HEK293T (cell line): ENCODE results near the gene ERRFI1.

Experiments used
- CTCF ChIA-PET: fragments of 350-600 bp; formaldehyde crosslinking; extraction: SDS; loops from one replicate; lab custom pipeline; 2021; ENCODE audit warnings: antibody characterized with exemption, inconsistent platforms; lab: Yijun Ruan, JAX
- POLR2A ChIA-PET: fragments of 350-600 bp; formaldehyde crosslinking; extraction: SDS; loops from one replicate; lab custom pipeline; 2020; ENCODE audit warnings: antibody characterized with exemption, inconsistent platforms; lab: Yijun Ruan, JAX
- DNase-seq: peaks from one replicate; pipeline ENCODE4 v3.0.0; 2012; ENCODE audit warnings: mixed read lengths; ENCODE audit errors: extremely low spot score
- ARNT ChIP-seq: fragments of 450-650 bp; IDR thresholded peaks from 2 replicates; pipeline ENCODE4 v1.6.1; 2017; ENCODE audit warnings: mild to moderate bottlenecking
- BHLHE40 ChIP-seq: fragments of 450-650 bp; IDR thresholded peaks from 2 replicates; pipeline ENCODE4 v1.6.1; 2016; ENCODE audit warnings: mild to moderate bottlenecking, moderate library complexity, borderline replicate concordance
- CTBP1 ChIP-seq: fragments of 450-650 bp; IDR thresholded peaks from 2 replicates; pipeline ENCODE4 v1.6.1; 2016; ENCODE audit warnings: borderline replicate concordance
- ELF4 ChIP-seq: fragments of 450-650 bp; IDR thresholded peaks from 2 replicates; pipeline ENCODE4 v1.6.1; 2017; ENCODE audit warnings: antibody characterized with exemption
- FOXA1 ChIP-seq: fragments of 450-650 bp; IDR thresholded peaks from 2 replicates; pipeline ENCODE4 v1.6.1; 2016; ENCODE audit warnings: mild to moderate bottlenecking
- FOXK2 ChIP-seq: fragments of 450-650 bp; IDR thresholded peaks from 2 replicates; pipeline ENCODE4 v1.6.1; 2016; ENCODE audit warnings: mild to moderate bottlenecking
- FOXM1 ChIP-seq: fragments of 450-650 bp; IDR thresholded peaks from 2 replicates; pipeline ENCODE4 v1.6.1; 2017; ENCODE audit warnings: mild to moderate bottlenecking, borderline replicate concordance
- HDGF ChIP-seq: fragments of 450-650 bp; IDR thresholded peaks from 2 replicates; pipeline ENCODE4 v1.6.1; 2017; ENCODE audit warnings: antibody characterized with exemption, borderline replicate concordance
- L3MBTL2 ChIP-seq: fragments of 450-650 bp; conservative IDR thresholded peaks from 2 replicates; pipeline ENCODE4 v1.6.1; 2016; ENCODE audit warnings: mild to moderate bottlenecking
- LEF1 ChIP-seq: fragments of 450-650 bp; IDR thresholded peaks from 2 replicates; pipeline ENCODE4 v1.6.1; 2017; ENCODE audit warnings: mild to moderate bottlenecking, borderline replicate concordance
- NFRKB ChIP-seq: fragments of 450-650 bp; IDR thresholded peaks from 2 replicates; pipeline ENCODE4 v1.6.1; 2016; ENCODE audit warnings: mild to moderate bottlenecking, moderate library complexity
- SP1 ChIP-seq: fragments of 450-650 bp; IDR thresholded peaks from 2 replicates; pipeline ENCODE4 v1.6.1; 2017
- SUZ12 ChIP-seq: fragments of 450-650 bp; IDR thresholded peaks from 2 replicates; pipeline ENCODE4 v1.6.1; 2016; ENCODE audit warnings: mild to moderate bottlenecking
- TARDBP ChIP-seq: fragments of 450-650 bp; IDR thresholded peaks from 2 replicates; pipeline ENCODE4 v1.6.1; 2016
- ZNF384 ChIP-seq: fragments of 450-650 bp; IDR thresholded peaks from 2 replicates; pipeline ENCODE4 v1.6.1; 2016
- TF ChIP-seq, protein P1 (sequence below): fragments of 450-650 bp; IDR thresholded peaks from 2 replicates; pipeline ENCODE4 v1.6.1; 2016

ERRFI1 gene

DNA sequence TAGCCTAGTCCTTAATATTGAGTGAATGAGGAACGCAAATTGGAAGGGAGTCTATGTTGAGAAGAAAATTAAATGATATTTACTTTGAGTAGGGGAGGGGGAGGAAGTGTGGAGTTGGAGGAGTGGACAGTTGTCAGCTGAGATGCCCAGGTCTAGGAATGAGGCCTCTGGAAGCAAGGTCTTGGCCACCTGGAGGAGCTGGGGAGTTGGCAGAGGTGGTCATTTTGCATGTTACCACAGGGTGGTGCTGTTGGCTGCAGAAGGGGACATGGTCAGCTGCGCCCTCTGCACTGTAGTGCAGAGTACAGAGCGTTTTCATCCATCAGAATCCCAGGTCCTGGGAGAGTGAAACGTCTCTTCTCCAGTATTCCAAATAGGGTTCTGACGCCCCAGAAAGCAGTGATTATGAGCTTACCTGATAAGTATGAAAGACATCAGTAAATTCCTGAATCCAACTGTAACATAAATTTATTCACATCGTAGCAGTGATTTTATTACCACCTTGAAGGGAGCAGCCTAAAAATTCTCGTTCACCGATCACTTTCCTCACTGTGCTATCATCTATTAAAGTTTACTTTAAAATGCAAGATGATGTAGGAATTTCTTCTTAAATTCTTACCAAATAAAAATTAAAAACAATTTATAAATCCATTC, 50.8 kb downstream of the ERRFI1 start:
- DNase-seq = peak; percentile 86
- CTCF ChIA-PET = interaction anchor here (0.6 to 2.4 kb wide), 14 partner anchors 8 to 377 kb away, joined by 3 to 10 read pairs (median 4); partner anchors contain the start of gene TNFRSF9
- POLR2A ChIA-PET = interaction anchor here (1.0 to 1.8 kb wide), 3 partner anchors 13 to 159 kb away, joined by 3 to 10 read pairs (median 3); no protein-coding TSS in a partner anchor
- TF ChIP-seq L3MBTL2 (no peak), BHLHE40 (no peak), LEF1 (no peak), FOXA1 (no peak), SUZ12 (no peak), HDGF (no peak), CTBP1 (no peak), FOXK2 (no peak), ZNF384 (no peak), ELF4 (no peak)
- TF ChIP-seq, protein P1, sequence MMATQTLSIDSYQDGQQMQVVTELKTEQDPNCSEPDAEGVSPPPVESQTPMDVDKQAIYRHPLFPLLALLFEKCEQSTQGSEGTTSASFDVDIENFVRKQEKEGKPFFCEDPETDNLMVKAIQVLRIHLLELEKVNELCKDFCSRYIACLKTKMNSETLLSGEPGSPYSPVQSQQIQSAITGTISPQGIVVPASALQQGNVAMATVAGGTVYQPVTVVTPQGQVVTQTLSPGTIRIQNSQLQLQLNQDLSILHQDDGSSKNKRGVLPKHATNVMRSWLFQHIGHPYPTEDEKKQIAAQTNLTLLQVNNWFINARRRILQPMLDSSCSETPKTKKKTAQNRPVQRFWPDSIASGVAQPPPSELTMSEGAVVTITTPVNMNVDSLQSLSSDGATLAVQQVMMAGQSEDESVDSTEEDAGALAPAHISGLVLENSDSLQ = no peak

- DNase-seq = no peak
- TF ChIP-seq HDGF (no peak), SUZ12 (no peak), ARNT (no peak), TARDBP (no peak), SP1 (no peak), ELF4 (no peak), FOXM1 (no peak), NFRKB (no peak), L3MBTL2 (no peak), BHLHE40 (no peak), CTBP1 (no peak), FOXA1 (no peak), FOXK2 (no peak)
- ChIA-PET CTCF (interaction anchor here (1.1 to 1.9 kb wide), 2 partner anchors 10 to 341 kb away, joined by 3 to 6 read pairs; no protein-coding TSS in a partner anchor), POLR2A (no interaction called here)
Observed at GRCh38 chr1:7973086-7973485, 53.0 kb downstream of the ERRFI1 start.

DNA sequence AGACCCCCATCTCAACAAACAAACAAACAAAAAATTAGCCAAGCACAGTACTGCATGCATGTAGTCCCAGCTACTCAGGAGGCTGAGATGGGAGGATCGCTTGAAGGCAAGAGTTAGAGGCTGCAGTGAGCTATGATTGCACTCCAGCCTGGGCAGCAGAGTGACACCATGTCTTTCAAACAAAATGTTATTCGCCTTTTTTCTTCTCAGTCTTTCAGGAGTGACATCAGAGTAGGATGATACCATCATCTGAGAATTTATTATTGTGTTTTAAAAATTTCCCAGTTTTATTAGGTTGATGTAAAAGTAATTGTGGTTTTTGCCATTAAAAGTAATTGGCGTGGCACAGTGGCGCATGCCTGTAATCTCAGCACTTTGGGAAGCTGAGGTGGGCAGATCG, 53.8 kb downstream of the ERRFI1 start:
- no peak for TF ChIP-seq FOXA1
- no peak for TF ChIP-seq TARDBP
- no peak for TF ChIP-seq LEF1
- TF ChIP-seq BHLHE40 = no peak
- no peak for TF ChIP-seq SUZ12
- no peak for TF ChIP-seq ZNF384
- no peak for TF ChIP-seq SP1
- no peak for TF ChIP-seq FOXK2
- no peak for TF ChIP-seq ELF4
- no peak for TF ChIP-seq NFRKB
- TF ChIP-seq L3MBTL2 = no peak
- TF ChIP-seq HDGF = no peak
- no peak for TF ChIP-seq ARNT
- no peak for TF ChIP-seq CTBP1
- TF ChIP-seq FOXM1 = no peak
- TF ChIP-seq, protein P1 = no peak
- ChIA-PET POLR2A (no interaction called here), CTCF (interaction anchor here (1.9 kb wide), 1 partner anchor 11 kb away, joined by 6 read pairs; no protein-coding TSS in a partner anchor)

GRCh38 chr1:7971024-7971423, 55.1 kb downstream of the ERRFI1 start:
- no peak for DNase-seq
- ChIA-PET CTCF (no interaction called here), POLR2A (no interaction called here)
- no peak for TF ChIP-seq FOXK2
- no peak for TF ChIP-seq HDGF
- TF ChIP-seq SUZ12 = no peak
- no peak for TF ChIP-seq TARDBP
- no peak for TF ChIP-seq BHLHE40
- TF ChIP-seq ARNT = no peak
- TF ChIP-seq SP1 = no peak
- no peak for TF ChIP-seq FOXM1
- TF ChIP-seq L3MBTL2 = no peak
- TF ChIP-seq FOXA1 = no peak
- TF ChIP-seq, protein P1 = no peak
- TF ChIP-seq ZNF384 = no peak

More for the DNA sequence above, 53.8 kb downstream of the ERRFI1 start:
- DNase-seq = no peak

DNA sequence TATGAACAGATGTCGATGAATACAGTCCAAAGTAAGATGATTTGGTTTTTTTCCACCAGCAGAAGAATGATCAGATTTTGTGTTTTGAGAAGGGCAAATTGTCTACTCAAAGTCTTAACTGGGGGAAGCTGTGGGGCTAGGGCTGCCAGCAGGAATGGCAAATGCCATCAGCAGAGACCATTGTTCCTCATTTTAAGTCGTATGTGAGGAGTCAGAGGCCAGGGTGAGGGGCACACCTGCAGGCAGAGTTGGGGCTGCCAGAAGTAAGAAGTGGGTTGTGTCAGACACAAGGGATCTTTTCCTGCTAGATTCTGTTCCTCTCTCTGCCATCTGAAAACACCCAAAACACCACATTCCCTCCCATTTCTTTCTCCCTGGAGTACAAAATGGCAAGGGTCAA, 55.9 kb downstream of the ERRFI1 start:
- ChIA-PET POLR2A (no interaction called here), CTCF (interaction anchor here (0.7 kb wide), 1 partner anchor 14 kb away, joined by 4 read pairs; no protein-coding TSS in a partner anchor)
- TF ChIP-seq L3MBTL2 = no peak
- no peak for TF ChIP-seq TARDBP
- no peak for TF ChIP-seq FOXM1
- TF ChIP-seq, protein P1 = no peak
- TF ChIP-seq FOXK2 = no peak
- no peak for TF ChIP-seq SP1
- no peak for TF ChIP-seq ARNT
- TF ChIP-seq ELF4 = no peak
- no peak for TF ChIP-seq NFRKB
- no peak for TF ChIP-seq SUZ12
- TF ChIP-seq LEF1 = no peak
- no peak for TF ChIP-seq CTBP1
- TF ChIP-seq ZNF384 = no peak
- DNase-seq = no peak
